ENCODE results near the gene XKR7.

XKR7 gene

GRCh38 chr20:31968291-31969126, 558 bp downstream of the XKR7 start (continued):
- TF ChIP-seq ZNF565 (CRISPR knock-in tag; conservative IDR thresholded peaks at IDR 0.05; ENCODE audit: low read depth): peak; percentile 91
- peak; percentile 96 for TF ChIP-seq GLIS3 (CRISPR knock-in tag; IDR thresholded peaks at IDR 0.05)

GRCh38 chr20:31969991-31970390, 2.0 kb downstream of the XKR7 start:
- TF ChIP-seq PPARA (CRISPR knock-in tag; IDR thresholded peaks at IDR 0.05; ENCODE audit: borderline replicate concordance) (no peak), TCF4 (CRISPR knock-in tag; IDR thresholded peaks at IDR 0.05; ENCODE audit: borderline replicate concordance) (no peak), CREB5 (CRISPR knock-in tag; IDR thresholded peaks at IDR 0.05; ENCODE audit: low read depth) (no peak), CSRNP3 (CRISPR knock-in tag; IDR thresholded peaks at IDR 0.05) (no peak), CSDC2 (CRISPR knock-in tag; IDR thresholded peaks at IDR 0.05) (no peak)
- ATAC-seq: no peak

- ATAC-seq: no peak
- no peak for TF ChIP-seq PPARA (CRISPR knock-in tag; IDR thresholded peaks at IDR 0.05; ENCODE audit: borderline replicate concordance)
- TF ChIP-seq ZNF565 (CRISPR knock-in tag; conservative IDR thresholded peaks at IDR 0.05; ENCODE audit: low read depth): no peak
- TF ChIP-seq PATZ1 (CRISPR knock-in tag; IDR thresholded peaks at IDR 0.05; ENCODE audit: borderline replicate concordance): no peak
- TF ChIP-seq ZNF70 (CRISPR knock-in tag; IDR thresholded peaks at IDR 0.05): no peak
- TF ChIP-seq POU6F1 (CRISPR knock-in tag; IDR thresholded peaks at IDR 0.05; ENCODE audit: borderline replicate concordance, low read depth): no peak
- TF ChIP-seq ESRRG (CRISPR knock-in tag; IDR thresholded peaks at IDR 0.05): no peak
Observed at GRCh38 chr20:31972471-31973021, 4.6 kb downstream of the XKR7 start.

- TF ChIP-seq TOX (CRISPR knock-in tag; IDR thresholded peaks at IDR 0.05; ENCODE audit: borderline replicate concordance) (no peak), ZFP30 (CRISPR knock-in tag; IDR thresholded peaks at IDR 0.05) (no peak), CSRNP3 (CRISPR knock-in tag; IDR thresholded peaks at IDR 0.05) (no peak), PPARA (CRISPR knock-in tag; IDR thresholded peaks at IDR 0.05; ENCODE audit: borderline replicate concordance) (no peak), SNAI2 (CRISPR knock-in tag; IDR thresholded peaks at IDR 0.05) (no peak), ISL1 (CRISPR knock-in tag; IDR thresholded peaks at IDR 0.05) (no peak), ZNF70 (CRISPR knock-in tag; IDR thresholded peaks at IDR 0.05) (no peak), PATZ1 (CRISPR knock-in tag; IDR thresholded peaks at IDR 0.05; ENCODE audit: borderline replicate concordance) (no peak)
- no peak for ATAC-seq
Observed at GRCh38 chr20:31974296-31974695, 6.3 kb downstream of the XKR7 start.
